ENCODE results near the gene ZKSCAN2. TPM values are rescaled to one million over a fixed set of nuclear protein-coding genes. Genes with fewer than 3 reads are reported as not detected.

The ZKSCAN2 gene
- 1.4 and 2.0 TPM in 2 replicates for total RNA-seq (2014; rRNA removed; shearing (Covaris generic))

- peak; percentile 92 for DNase-seq (ENCODE audit: low read depth)
These were observed at the start of gene ZKSCAN2 for GRCh38 chr16:25257470-25257955. Gene ZKSCAN2 (minus strand): TSS chr16:25257845. CDS start chr16:25257127, 718 bp downstream.

DNA sequence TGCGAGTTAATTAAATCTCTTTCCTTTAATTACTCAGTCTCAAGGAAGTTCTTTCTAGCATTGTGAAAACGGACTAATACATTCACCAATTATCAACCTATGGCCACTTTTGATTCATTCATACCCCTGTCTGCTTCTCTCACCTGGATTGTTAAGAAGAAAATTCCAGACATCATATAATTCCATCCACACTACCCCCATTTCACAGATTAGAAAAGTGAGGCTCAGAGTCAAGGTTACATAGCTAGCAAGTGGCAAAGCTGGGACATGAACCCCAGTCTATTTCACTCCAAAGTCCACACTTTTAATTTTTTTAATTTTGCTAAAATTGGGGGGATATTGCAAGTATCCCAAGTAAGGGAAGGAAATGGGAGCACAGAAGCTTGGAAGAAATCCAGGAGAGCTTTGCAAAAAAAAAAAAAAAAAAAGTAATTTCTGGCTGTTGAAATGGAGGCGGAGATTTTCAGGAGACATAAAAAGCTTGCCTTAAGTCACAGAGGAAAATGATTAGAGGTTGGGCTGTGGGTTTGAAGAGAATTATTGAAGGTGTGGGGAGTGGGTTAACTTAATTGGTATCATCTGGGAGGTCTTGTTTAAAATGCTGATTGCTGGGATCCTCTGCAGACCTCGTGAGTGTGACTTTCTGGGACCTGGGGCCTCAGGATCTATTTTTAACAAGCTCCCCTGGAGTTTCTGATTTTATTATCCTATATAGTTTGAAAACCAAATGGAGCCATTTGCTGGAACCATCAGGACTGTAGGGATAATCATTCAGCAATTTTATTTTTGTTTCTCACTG, 42.3 kb upstream of the ZKSCAN2 start:
- DNase-seq (ENCODE audit: low read depth): no peak

DNA sequence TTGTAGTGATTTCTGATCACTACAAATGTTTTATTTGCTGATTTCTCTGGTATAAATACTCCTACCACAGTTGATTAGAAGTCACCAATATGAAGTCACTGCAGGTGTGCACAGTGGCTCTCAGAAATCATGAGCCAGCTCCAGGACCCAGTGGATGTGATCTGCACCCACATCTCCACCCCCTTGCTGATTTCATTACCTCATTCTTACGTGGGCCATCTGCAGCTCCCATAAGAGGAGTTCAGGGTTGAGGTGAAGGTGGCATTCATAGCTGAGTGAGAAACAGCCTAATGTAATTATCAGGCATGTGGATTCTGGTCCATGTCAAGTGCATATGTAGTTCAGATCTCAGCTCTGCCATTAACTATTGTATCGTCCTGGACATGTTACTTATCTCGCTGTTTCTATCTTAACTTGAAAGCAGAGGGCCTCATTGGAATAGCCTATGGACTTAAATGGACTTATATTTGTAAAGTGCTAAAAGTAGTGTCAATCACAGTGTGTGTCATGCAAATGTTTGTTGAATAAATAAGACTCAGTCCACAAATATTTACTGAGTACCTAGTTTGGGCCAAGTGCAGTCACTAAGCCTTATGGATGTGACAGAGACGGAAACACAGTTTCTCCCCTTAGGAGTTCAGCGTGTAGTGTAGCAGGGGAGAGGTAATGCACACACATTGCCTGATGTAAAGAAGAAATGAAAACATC, 40.7 kb upstream of the ZKSCAN2 start:
- DNase-seq (ENCODE audit: low read depth): no peak

GRCh38 chr16:25297151-25297787, 39.6 kb upstream of the ZKSCAN2 start:
- DNase-seq (ENCODE audit: low read depth): no peak

- no peak for DNase-seq (ENCODE audit: low read depth)
These were observed 33.9 kb upstream of the ZKSCAN2 start for GRCh38 chr16:25291580-25291979.

DNA sequence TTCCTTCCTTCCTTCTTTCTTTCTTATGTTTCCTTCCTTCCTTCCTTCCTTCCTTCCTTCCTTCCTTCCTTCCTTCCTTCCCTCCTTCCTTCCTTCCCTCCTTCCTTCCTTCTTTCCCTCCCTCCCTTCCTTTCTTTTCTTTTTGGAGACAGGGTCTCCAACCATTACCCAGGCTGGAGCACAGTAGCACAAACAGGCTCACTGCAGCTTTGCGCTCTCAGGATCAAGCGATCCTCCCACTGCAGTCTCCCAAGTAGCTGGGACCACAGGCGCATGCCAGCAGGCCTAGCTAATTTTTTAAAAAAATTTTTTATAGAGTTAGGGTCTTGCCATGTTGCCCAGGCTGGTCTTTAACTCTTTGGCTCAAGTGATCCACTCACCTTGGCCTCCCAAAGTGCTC, 31.8 kb upstream of the ZKSCAN2 start:
- no peak for DNase-seq (ENCODE audit: low read depth)

- DNase-seq (ENCODE audit: low read depth): no peak
These were observed 21.8 kb upstream of the ZKSCAN2 start for GRCh38 chr16:25279491-25279890.

DNA sequence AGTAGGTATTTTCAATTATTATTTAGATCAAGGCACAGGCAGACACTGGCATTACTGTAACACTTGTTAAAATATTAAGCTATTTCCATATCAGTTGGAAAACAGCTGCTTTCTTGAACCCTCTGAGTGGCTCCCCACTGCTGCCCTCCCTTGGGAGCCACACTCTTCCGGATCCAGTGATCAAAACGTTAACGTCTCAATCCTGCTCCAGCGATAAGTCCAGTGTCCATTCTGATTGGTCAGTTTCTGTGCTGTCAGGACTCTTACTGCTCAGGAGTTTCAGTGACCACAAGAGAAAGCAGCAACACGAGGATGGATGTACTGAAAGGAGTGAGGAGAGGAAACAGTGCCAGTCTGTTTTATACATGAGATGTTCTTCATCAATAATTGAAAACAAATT, 13.8 kb upstream of the ZKSCAN2 start:
- DNase-seq (ENCODE audit: low read depth): no peak

GRCh38 chr16:25270577-25270976, 12.9 kb upstream of the ZKSCAN2 start:
- no peak for DNase-seq (ENCODE audit: low read depth)

DNA sequence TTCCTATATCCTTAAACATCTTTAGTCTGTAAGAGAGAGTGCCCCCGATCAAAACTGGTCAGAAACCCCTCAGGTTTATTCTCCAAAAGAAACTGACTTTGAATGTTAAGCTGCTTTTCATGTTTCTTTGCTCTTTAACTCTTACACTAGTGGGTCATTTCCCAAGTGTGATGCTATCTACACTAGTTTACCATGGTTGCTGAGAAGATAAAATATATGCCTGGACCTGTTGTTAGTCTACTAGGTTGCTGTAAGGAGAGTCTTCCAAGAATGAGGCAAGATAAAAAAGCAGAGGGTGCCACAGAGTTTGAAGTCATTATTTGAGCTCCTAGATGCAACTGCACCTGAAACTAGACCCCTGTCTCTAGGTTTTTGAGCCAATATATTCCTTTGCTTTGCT, 12.2 kb upstream of the ZKSCAN2 start:
- DNase-seq (ENCODE audit: low read depth): no peak

DNA sequence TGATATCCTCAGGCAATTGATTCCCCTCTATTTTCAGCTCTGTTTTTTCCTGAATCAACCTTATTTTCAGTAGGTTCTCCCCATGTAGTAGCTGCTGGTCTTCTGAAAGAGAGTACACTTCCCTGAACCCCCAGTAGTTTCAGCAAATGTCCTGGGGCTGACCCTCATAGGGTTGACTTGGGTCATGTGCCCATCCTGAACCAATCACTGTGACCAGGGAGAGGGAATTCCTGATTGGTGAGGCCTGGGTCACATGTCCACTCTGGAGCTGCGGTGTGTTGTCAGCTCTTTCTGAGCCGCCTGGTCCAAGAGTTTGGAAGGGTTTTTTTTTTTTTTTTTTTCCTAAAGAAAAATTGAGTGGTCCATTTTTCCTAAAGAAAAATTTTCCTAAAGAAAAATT, 8.3 kb upstream of the ZKSCAN2 start:
- no peak for DNase-seq (ENCODE audit: low read depth)

DNA sequence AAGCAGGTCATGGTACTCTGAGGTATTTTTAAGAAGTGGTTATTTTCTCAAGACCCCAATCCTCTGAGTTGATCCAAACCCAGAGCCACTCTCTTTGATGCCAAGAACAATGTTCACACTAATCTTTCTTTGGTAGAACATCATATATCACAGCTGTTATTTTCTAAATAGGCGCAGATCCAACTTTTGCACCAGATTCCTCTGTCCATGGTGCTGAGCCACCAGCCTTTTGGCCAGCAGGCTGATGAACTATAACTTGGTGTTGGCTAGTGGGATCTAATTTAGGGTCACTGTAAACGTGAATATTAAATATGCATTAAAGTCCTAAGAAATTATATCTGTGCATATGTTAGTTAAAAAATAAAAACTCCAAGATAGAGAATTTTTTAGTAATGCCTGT, 7.0 kb upstream of the ZKSCAN2 start:
- no peak for DNase-seq (ENCODE audit: low read depth)

GRCh38 chr16:25260416-25260815, 2.8 kb upstream of the ZKSCAN2 start:
- DNase-seq (ENCODE audit: low read depth): no peak

- DNase-seq (ENCODE audit: low read depth): no peak
These were observed 1.2 kb upstream of the ZKSCAN2 start for GRCh38 chr16:25258861-25259179.

GRCh38 chr16:25257956-25258860, 563 bp upstream of the ZKSCAN2 start:
- DNase-seq (ENCODE audit: low read depth): peak; percentile 67

DNA sequence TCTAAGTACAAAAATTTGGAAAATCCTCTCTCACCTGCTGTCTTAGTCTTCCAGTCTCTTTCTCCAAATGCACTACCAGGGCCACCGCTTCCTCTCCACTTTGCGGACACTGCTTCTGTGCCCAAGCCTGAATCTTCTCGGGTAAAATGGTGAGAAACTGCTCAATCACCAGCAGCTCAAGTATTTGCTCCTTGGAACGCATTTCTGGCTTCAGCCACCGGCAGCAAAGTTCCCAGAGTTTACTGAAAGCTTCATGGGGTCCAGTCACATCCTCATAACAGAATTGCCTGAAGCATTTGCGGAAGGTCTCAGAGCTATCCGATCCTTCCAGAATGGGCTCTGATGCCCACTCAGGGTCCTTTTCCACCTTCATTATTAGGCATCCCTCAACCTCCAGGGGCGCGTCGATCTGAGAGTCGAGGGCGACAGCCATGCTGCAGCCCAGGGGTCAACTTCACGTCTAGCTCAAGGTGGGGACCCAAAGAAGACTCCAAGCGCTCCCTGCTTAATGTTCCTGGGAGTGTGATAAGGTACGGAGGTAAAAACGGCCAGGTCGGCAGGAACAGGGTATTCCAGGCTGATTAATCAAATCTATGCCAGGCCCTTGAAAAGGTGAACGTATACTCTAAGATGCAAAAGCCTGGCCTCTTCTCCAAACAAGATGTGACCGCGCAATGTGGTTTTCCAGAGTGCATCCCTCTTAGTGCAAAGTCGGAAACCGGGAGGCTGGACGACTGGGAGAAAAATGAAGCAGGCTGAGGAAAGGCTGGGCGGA, 763 bp downstream of the ZKSCAN2 start:
- DNase-seq (ENCODE audit: low read depth): no peak

DNA sequence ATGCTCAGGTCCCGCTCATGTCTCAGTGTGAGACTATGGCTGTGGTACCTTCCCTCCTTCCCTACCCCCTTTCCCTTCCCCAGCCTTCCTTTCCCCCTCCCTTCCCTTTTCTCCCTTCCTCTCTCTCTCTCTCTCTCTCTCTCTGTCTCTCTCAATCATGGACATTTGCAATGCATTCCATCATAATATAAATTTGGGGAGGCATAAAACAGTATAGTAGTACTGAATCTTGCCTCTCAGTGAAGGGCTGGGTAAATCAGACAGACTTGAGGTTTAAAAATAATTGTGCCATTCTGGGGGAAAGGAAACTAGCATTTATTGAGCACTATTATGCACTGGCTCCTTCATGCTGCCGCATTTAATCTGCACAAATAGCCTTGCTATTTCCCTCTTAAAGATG, 4.3 kb downstream of the ZKSCAN2 start:
- no peak for DNase-seq (ENCODE audit: low read depth)

DNA sequence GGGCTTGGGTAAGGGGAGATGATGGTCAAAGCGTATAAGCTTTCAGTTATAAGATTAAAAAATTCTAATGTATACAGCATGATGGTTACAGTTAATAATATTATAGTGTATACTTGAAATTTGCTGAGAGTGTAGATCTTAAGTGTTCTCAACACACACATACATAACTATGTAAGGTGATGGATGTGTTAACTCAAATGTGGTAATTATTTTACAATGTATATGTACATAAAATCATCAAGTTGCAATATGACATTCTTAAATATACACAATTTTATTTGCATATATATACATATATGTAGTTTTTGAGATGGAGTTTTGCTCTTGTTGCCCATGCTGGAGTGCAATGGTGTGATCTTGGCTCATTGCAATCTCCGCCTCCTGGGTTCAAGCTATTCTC, 7.2 kb downstream of the ZKSCAN2 start:
- no peak for DNase-seq (ENCODE audit: low read depth)

DNA sequence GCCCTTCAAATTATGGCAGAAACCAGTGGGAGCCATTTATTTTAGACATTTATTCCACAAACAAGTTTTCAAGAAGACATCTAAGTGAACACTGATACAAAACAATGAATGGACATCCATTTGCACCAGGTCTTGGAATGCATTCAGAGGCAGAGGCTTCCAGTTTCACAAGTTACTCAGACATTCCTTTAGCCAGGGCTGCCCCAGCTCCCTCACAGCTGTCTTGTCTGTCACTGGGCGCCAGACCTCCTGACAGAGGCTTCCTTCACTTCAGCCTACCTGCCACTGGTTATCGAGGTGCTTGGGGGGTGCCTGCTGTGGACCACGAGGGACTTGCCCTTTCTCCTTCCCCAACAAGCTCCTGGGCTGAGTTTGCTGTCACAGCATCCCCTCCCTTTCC, 21.7 kb downstream of the ZKSCAN2 start:
- DNase-seq (ENCODE audit: low read depth): no peak

DNA sequence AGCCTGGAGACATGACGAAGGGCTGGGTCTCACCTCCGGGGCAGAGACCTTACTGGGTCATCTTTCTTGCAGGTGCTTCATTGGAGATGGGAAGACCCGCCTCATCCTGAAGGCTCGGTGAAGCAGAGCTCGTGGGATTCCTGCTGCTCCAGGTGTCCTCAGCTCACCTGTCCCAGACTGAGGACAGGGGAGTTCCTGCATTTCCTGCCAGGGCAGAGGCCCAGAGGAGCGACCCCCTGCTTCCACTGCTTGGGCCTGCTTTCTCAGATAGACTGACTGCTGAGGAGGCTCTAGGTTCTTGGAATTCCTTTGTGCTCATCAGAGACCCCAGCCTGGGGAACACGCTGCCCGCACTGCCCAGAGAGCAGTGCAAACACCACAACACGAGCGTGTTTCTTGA, 29.3 kb downstream of the ZKSCAN2 start:
- DNase-seq (ENCODE audit: low read depth): no peak

DNA sequence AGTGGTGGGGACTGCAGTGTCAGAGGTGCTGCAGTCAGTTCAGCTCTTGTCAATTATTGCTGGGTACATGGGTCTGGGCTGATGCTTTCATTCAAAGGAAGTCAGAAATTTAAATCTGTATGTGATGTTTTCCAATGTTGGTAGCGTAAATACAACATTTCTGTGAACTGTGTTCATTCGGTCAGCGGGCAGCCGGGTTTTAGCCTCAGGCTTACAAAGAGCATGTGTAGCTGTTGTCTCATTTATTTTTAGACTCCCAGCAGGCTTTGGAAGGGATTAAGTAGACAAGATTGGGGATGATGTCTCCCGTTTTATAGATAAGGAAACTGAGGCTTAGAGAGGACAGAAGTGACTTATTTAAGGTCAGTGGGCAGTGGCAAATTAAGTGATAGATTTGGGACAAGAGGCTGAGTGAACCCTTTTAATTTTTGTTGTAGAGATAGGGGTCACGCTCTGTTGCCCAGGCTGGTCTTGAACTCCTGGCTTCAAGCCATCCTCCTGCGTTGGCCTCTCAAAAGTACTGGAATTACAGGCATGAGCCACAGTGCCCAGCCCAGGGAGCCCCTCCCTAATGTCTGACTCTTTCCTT, 32.8 kb downstream of the ZKSCAN2 start:
- no peak for DNase-seq (ENCODE audit: low read depth)

All from Daoy (cell line).